HCT116 (cell line): ENCODE data around the gene TUBD1. TPM values are rescaled to one million over a fixed set of nuclear protein-coding genes. Genes with fewer than 3 reads are reported as not detected.

Experiments used
- ATAC-seq: fragments of 200-7000 bp; cut with Tn5 transposase; 2 replicates; pipeline ENCODE4 v1.9.1; 2020; ENCODE audit warnings: mild to moderate bottlenecking, moderate library complexity
- BruUV-seq: library from RNA; stranded (reverse); fragments of 400-500 nt; replicated peaks from 2 replicates; lab custom pipeline; 2021; lab: Mats Ljungman, UMichigan
- CTCF ChIA-PET: fragments of 300-600 bp; sonication (Branson Sonifier 250); formaldehyde crosslinking; loops from one replicate; lab custom pipeline; 2021; ENCODE audit warnings: antibody characterized with exemption; lab: Charles Lee
- POLR2A ChIA-PET: fragments of 300-600, 350-600 bp; sonication (Branson Sonifier 250); formaldehyde crosslinking; loops from one replicate; lab custom pipeline; 2021; ENCODE audit warnings: antibody characterized with exemption; lab: Charles Lee
- RAD21 ChIA-PET, 2 experiments: fragments of 300-600 bp; sonication (Branson Sonifier 250); formaldehyde crosslinking; loops; one replicate each; lab custom pipeline; 2023; ENCODE audit warnings: low total read pairs in 2 of 2; ENCODE audit not compliant: uncharacterized antibody in 2 of 2, unreplicated experiment in 2 of 2, low non-redundant PET in 1 of 2; lab: Charles Lee
- DNase-seq: peaks from one replicate; pipeline ENCODE4 v3.0.0-alpha.2; 2010; ENCODE audit warnings: low read depth, low spot score
- H2AFZ ChIP-seq: fragments of 200-600 bp; shearing (Covaris generic), sonication (generic); 2 replicates; pipeline ENCODE4 v1.6.1; 2017; ENCODE audit warnings: low read depth, mixed run types, mixed read lengths, antibody characterized with exemption, low read length; ENCODE audit not compliant: poor library complexity, severe bottlenecking
- H3K27ac ChIP-seq: 2 replicates; pipeline ENCODE4 v1.5.1; 2012; ENCODE audit warnings: low read depth, low read length
- H3K27me3 ChIP-seq: fragments of 200-600 bp; sonication (generic); 2 replicates; pipeline ENCODE4 v1.6.1; 2016; ENCODE audit warnings: mixed run types, low read length, mixed read lengths; ENCODE audit not compliant: insufficient read depth
- H3K36me3 ChIP-seq, 2 experiments: fragments of 200-500 bp in 1 of 2; fragments of 200-600 bp in 1 of 2; sonication (Bioruptor generic) in 1 of 2; sonication (generic) in 1 of 2; 2 replicates each; pipeline versions ENCODE4 v1.5.1 to v1.6.1; 2014 to 2016; ENCODE audit warnings: low read length in 2 of 2, inconsistent platforms in 1 of 2, mixed read lengths in 1 of 2, mixed run types in 1 of 2; ENCODE audit not compliant: insufficient read depth in 2 of 2, control insufficient read depth in 1 of 2
- H3K4me1 ChIP-seq, 2 experiments: fragments of 200-600 bp in 1 of 2; sonication (generic) in 1 of 2; 2 replicates each; pipeline versions ENCODE4 v1.5.1 to v1.6.1; 2012 to 2017; ENCODE audit warnings: low read length in 2 of 2, inconsistent platforms in 1 of 2, mild to moderate bottlenecking in 1 of 2, mixed read lengths in 1 of 2, mixed run types in 1 of 2, moderate library complexity in 1 of 2; ENCODE audit not compliant: insufficient read depth in 2 of 2, control insufficient read depth in 1 of 2
- H3K4me2 ChIP-seq: fragments of 200-600 bp; sonication (generic); 2 replicates; pipeline ENCODE4 v1.6.1; 2017; ENCODE audit warnings: mixed run types, low read length, mixed read lengths
- H3K4me3 ChIP-seq, 2 experiments: fragments of 200-600 bp in 1 of 2; sonication (generic) in 1 of 2; replicated peaks in 1 of 2; 2 replicates each; pipeline ENCODE4 v1.5.1; 2011 to 2016; ENCODE audit warnings: low read length in 2 of 2, control low read depth in 1 of 2, low read depth in 1 of 2, mild to moderate bottlenecking in 1 of 2, mixed read lengths in 1 of 2, mixed run types in 1 of 2
- H3K79me2 ChIP-seq: fragments of 200-600 bp; sonication (generic); 2 replicates; pipeline ENCODE4 v1.6.1; 2017; ENCODE audit warnings: mild to moderate bottlenecking, mixed run types, low read length, moderate library complexity, mixed read lengths; ENCODE audit not compliant: insufficient read depth
- H3K9ac ChIP-seq: fragments of 200-600 bp; sonication (generic); 2 replicates; pipeline ENCODE4 v1.6.1; 2016; ENCODE audit warnings: low read length, mixed read lengths
- H3K9me2 ChIP-seq: fragments of 200-600 bp; sonication (generic), shearing (Covaris generic); 2 replicates; pipeline ENCODE4 v1.6.1; 2017; ENCODE audit warnings: mixed run types, mild to moderate bottlenecking, moderate library complexity; ENCODE audit not compliant: insufficient read depth
- H3K9me3 ChIP-seq, 2 experiments: fragments of 200-500 bp in 1 of 2; fragments of 200-600 bp in 1 of 2; sonication (Bioruptor generic) in 1 of 2; sonication (generic) in 1 of 2; 2 replicates each; pipeline ENCODE4 v1.6.1; 2014 to 2017; ENCODE audit warnings: low read length in 2 of 2, mixed read lengths in 2 of 2, inconsistent platforms in 1 of 2, low read depth in 1 of 2, mild to moderate bottlenecking in 1 of 2, mixed run types in 1 of 2, moderate library complexity in 1 of 2; ENCODE audit not compliant: control insufficient read depth in 1 of 2, insufficient read depth in 1 of 2
- H4K20me1 ChIP-seq: fragments of 200-600 bp; sonication (generic), shearing (Covaris generic); 2 replicates; pipeline ENCODE4 v1.6.1; 2017; ENCODE audit warnings: mixed run types, mild to moderate bottlenecking, moderate library complexity; ENCODE audit not compliant: insufficient read depth
- CBX3 ChIP-seq: IDR thresholded peaks from 2 replicates; pipeline ENCODE4 v1.6.1; 2012; ENCODE audit warnings: low read depth
- CEBPB ChIP-seq: IDR thresholded peaks from 2 replicates; pipeline ENCODE4 v1.6.1; 2012; ENCODE audit warnings: low read depth
- EGR1 ChIP-seq: IDR thresholded peaks from 2 replicates; pipeline ENCODE4 v1.6.1; 2012; ENCODE audit warnings: low read depth
- ELF1 ChIP-seq: IDR thresholded peaks from 2 replicates; pipeline ENCODE4 v1.6.1; 2012; ENCODE audit warnings: low read depth, borderline replicate concordance
- EZH2 ChIP-seq: fragments of 200-600 bp; sonication (generic); IDR thresholded peaks from 2 replicates; pipeline ENCODE4 v1.6.1; 2017; ENCODE audit warnings: antibody characterized with exemption, mixed run types
- EZH2phosphoT487 ChIP-seq: fragments of 200-600 bp; IDR thresholded peaks from 2 replicates; pipeline ENCODE4 v1.6.1; 2018; ENCODE audit warnings: antibody characterized with exemption, borderline replicate concordance
- FOSL1 ChIP-seq: IDR thresholded peaks from 2 replicates; pipeline ENCODE4 v1.6.1; 2012; ENCODE audit warnings: low read depth
- JUND ChIP-seq: IDR thresholded peaks from 2 replicates; pipeline ENCODE4 v1.6.1; 2012
- MAX ChIP-seq: IDR thresholded peaks from 2 replicates; pipeline ENCODE4 v1.6.1; 2012
- POLR2A ChIP-seq: IDR thresholded peaks from 2 replicates; pipeline ENCODE4 v1.7.0; 2011; ENCODE audit warnings: borderline replicate concordance; ENCODE audit not compliant: insufficient read depth, insufficient read length; ENCODE audit errors: extremely low read depth
- POLR2AphosphoS5 ChIP-seq: IDR thresholded peaks from 2 replicates; pipeline ENCODE4 v1.6.1; 2011; ENCODE audit warnings: mild to moderate bottlenecking, low read depth, low read length, moderate library complexity
- RAD21 ChIP-seq: IDR thresholded peaks from 2 replicates; pipeline ENCODE4 v1.6.1; 2012; ENCODE audit warnings: low read depth, mild to moderate bottlenecking
- SIN3A ChIP-seq: IDR thresholded peaks from 2 replicates; pipeline ENCODE4 v1.6.1; 2012; ENCODE audit warnings: low read depth
- SP1 ChIP-seq: IDR thresholded peaks from 2 replicates; pipeline ENCODE4 v1.6.1; 2012; ENCODE audit warnings: low read depth
- SRF ChIP-seq: IDR thresholded peaks from 2 replicates; pipeline ENCODE4 v1.6.1; 2012; ENCODE audit warnings: low read depth
- TCF7L2 ChIP-seq: IDR thresholded peaks from 2 replicates; pipeline ENCODE4 v1.7.0; 2011; ENCODE audit warnings: borderline replicate concordance, inconsistent platforms; ENCODE audit not compliant: insufficient read depth, insufficient read length; ENCODE audit errors: extremely low read depth
- YY1 ChIP-seq: IDR thresholded peaks from 2 replicates; pipeline ENCODE4 v1.6.1; 2011; ENCODE audit warnings: low read length, low read depth, moderate library complexity, mild to moderate bottlenecking; ENCODE audit not compliant: insufficient replicate concordance; ENCODE audit errors: extremely low read depth
- ZBTB33 ChIP-seq: IDR thresholded peaks from 2 replicates; pipeline ENCODE4 v1.6.1; 2011; ENCODE audit warnings: mild to moderate bottlenecking, low read length, moderate library complexity; ENCODE audit not compliant: insufficient replicate concordance; ENCODE audit errors: extremely low read depth
- ZFX ChIP-seq: fragments of 450-650 bp; IDR thresholded peaks from 2 replicates; pipeline ENCODE4 v1.6.1; 2017
- ZNF274 ChIP-seq: fragments of 200-500 bp; sonication (Bioruptor generic); IDR thresholded peaks from 2 replicates; pipeline ENCODE4 v1.6.1; 2014; ENCODE audit warnings: mild to moderate bottlenecking, low read depth, low read length, inconsistent platforms
- intact Hi-C: fragments of 100-400 bp; cut with micrococcal nuclease; formaldehyde crosslinking; loops from 2 replicates; pipeline ENCODE4 v1.10.0; 2022
- total RNA-seq: library from RNA; stranded (reverse); gene quantifications from one replicate; pipeline ENCODE4 v1.2.1, GENCODE V29; 2021; ENCODE audit not compliant: unreplicated experiment
- TF ChIP-seq, protein P1 (sequence below): IDR thresholded peaks from 2 replicates; pipeline ENCODE4 v1.6.1; 2012
- TF ChIP-seq, protein P2 (sequence below): IDR thresholded peaks from 2 replicates; pipeline ENCODE4 v1.6.1; 2012; ENCODE audit warnings: low read depth

Gene TUBD1
- total RNA-seq, 1 experiment from 2014 or later: 13.0 TPM

DNA sequence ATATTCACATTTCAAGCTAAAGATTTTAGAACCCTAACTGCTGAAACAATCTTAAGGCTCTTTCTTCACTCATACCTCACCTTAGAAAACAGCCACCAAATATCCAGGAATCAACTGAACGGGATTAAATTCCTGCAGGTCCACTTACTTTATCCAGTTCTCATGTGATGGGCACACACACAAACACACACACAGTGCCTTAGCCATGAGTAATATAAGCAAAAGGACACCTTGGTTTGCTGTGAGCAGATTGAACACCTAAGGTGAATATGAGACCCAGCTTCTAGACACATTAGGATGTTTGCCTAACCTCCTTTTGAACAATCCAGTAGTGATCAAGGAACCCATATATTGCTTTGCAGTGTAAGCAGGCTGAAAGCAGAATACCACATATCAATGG lies 81.5 kb downstream of the TUBD1 start:
- peak; percentile 27; the same call in 1 of the 2 replicates for ATAC-seq
- no peak overlapping the region for H2AFZ ChIP-seq
- TF ChIP-seq ZNF274: no peak
- TF ChIP-seq JUND: no peak; the same call in 1 of the 2 replicates
- no peak for TF ChIP-seq YY1
- TF ChIP-seq SRF: no peak
- TF ChIP-seq CBX3: peak; percentile 29; the same call in 1 of the 2 replicates
- no peak for TF ChIP-seq SP1
- TF ChIP-seq EGR1: no peak
- no peak for TF ChIP-seq RAD21
- no peak for TF ChIP-seq EZH2
- TF ChIP-seq, protein P1, sequence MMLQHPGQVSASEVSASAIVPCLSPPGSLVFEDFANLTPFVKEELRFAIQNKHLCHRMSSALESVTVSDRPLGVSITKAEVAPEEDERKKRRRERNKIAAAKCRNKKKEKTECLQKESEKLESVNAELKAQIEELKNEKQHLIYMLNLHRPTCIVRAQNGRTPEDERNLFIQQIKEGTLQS: no peak
- peak; percentile 36 for TF ChIP-seq FOSL1
- no peak for TF ChIP-seq POLR2A
- TF ChIP-seq, protein P2, sequence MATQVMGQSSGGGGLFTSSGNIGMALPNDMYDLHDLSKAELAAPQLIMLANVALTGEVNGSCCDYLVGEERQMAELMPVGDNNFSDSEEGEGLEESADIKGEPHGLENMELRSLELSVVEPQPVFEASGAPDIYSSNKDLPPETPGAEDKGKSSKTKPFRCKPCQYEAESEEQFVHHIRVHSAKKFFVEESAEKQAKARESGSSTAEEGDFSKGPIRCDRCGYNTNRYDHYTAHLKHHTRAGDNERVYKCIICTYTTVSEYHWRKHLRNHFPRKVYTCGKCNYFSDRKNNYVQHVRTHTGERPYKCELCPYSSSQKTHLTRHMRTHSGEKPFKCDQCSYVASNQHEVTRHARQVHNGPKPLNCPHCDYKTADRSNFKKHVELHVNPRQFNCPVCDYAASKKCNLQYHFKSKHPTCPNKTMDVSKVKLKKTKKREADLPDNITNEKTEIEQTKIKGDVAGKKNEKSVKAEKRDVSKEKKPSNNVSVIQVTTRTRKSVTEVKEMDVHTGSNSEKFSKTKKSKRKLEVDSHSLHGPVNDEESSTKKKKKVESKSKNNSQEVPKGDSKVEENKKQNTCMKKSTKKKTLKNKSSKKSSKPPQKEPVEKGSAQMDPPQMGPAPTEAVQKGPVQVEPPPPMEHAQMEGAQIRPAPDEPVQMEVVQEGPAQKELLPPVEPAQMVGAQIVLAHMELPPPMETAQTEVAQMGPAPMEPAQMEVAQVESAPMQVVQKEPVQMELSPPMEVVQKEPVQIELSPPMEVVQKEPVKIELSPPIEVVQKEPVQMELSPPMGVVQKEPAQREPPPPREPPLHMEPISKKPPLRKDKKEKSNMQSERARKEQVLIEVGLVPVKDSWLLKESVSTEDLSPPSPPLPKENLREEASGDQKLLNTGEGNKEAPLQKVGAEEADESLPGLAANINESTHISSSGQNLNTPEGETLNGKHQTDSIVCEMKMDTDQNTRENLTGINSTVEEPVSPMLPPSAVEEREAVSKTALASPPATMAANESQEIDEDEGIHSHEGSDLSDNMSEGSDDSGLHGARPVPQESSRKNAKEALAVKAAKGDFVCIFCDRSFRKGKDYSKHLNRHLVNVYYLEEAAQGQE: no peak
- no peak for TF ChIP-seq TCF7L2
- TF ChIP-seq ELF1: no peak
- TF ChIP-seq ZBTB33: peak; percentile 19
- TF ChIP-seq CEBPB: 0 out of 2 replicates have a peak, but pooled peaks have one; percentile 27
- no peak for TF ChIP-seq POLR2AphosphoS5
- TF ChIP-seq SIN3A: no peak
- TF ChIP-seq ZFX: no peak
- TF ChIP-seq EZH2phosphoT487: no peak
- no peak for TF ChIP-seq MAX

More for the DNA sequence above, 81.5 kb downstream of the TUBD1 start:
- peaks cover 2% of the 10 kb centered on the region; the same call in 1 of the 2 replicates for H3K79me2 ChIP-seq
- no peaks in the 10 kb centered on the region for H3K9me3 ChIP-seq
- intact Hi-C loops: no loop called here
- no peak for DNase-seq
- H3K27ac ChIP-seq: peak overlapping the region; percentile 9; the same call in 1 of the 2 replicates
- H3K4me3 ChIP-seq: no peak overlapping the region
- ChIA-PET CTCF (no interaction called here), RAD21 (no interaction called here), POLR2A (interaction anchor here (0.6 kb wide), 1 partner anchor 31 kb away, joined by 3 read pairs; no protein-coding TSS in a partner anchor)
- H4K20me1 ChIP-seq: no peaks in the 10 kb centered on the region
- H3K27me3 ChIP-seq: no peaks in the 10 kb centered on the region
- H3K9me2 ChIP-seq: no peaks in the 10 kb centered on the region
- H3K4me1 ChIP-seq: peaks cover 12 to 21% of the 10 kb centered on the region in 2 experiments
- H3K36me3 ChIP-seq: peaks cover 0 to 13% of the 10 kb centered on the region in 2 experiments; a peak in 1 of 4 replicates
- BruUV-seq: no TSS peak
- no peak overlapping the region for H3K9ac ChIP-seq
- H3K4me2 ChIP-seq: no peak overlapping the region
